Measurements from ENCODE around the gene KCTD18. TPM values are rescaled to one million over a fixed set of nuclear protein-coding genes. Genes with fewer than 3 reads are reported as not detected.

Gene KCTD18
- total and polyA plus RNA-seq, 10 of the 15 experiments (the other 5 are each of a cell fraction or from before 2014, with no cell fraction given): 1.4 to 16.9 (median 12.5) TPM

GRCh38 chr2:200509612-200510433 is at the start of gene KCTD18 (continued):
- no peak for TF ChIP-seq CUX1 (IDR thresholded peaks at IDR 0.05; ENCODE audit: insufficient replicate concordance, low read depth, low read length)
- 0 out of 2 replicates have a peak, but pooled peaks have one; percentile 26 for TF ChIP-seq PKNOX1 (IDR thresholded peaks at IDR 0.05)
- TF ChIP-seq YBX1 (IDR thresholded peaks at IDR 0.05): no peak
- TF ChIP-seq ZNF687 (IDR thresholded peaks at IDR 0.05): peak; percentile 86
- peak; percentile 99 for TF ChIP-seq SMARCA5 (IDR thresholded peaks at IDR 0.05)
- peak; percentile 68; the same call in 1 of the 2 replicates for TF ChIP-seq TAF1 (IDR thresholded peaks at IDR 0.05; ENCODE audit: borderline replicate concordance, low read depth, low read length)
- peak in 1 of 2 experiments; percentile 53; a peak in 1 of 4 replicates for TF ChIP-seq ETV6 (conservative IDR thresholded peaks at IDR 0.05 in 1 of 2, IDR thresholded peaks at IDR 0.05 in 1 of 2; ENCODE audit: borderline replicate concordance in 1 of 2, low read depth in 1 of 2)
- peak; percentile 9 for TF ChIP-seq SIN3A (IDR thresholded peaks at IDR 0.05; ENCODE audit: low read depth, low read length)
- peak; percentile 4 for TF ChIP-seq PBX3 (IDR thresholded peaks at IDR 0.05; ENCODE audit: insufficient replicate concordance, low read depth, low read length)
- no peak for TF ChIP-seq REST (IDR thresholded peaks at IDR 0.05; ENCODE audit: low read depth, low read length)
- no peak for TF ChIP-seq STAT3 (IDR thresholded peaks at IDR 0.05; ENCODE audit: low read depth, low read length)
- TF ChIP-seq BACH1 (IDR thresholded peaks at IDR 0.05; ENCODE audit: borderline replicate concordance): peak; percentile 99
